Lung (tissue), 12 donors: ENCODE data around the gene ADAMTS16. TPM values are rescaled to one million over a fixed set of nuclear protein-coding genes. Genes with fewer than 3 reads are reported as not detected.

Experiments used
- ATAC-seq: fragments of 200-7000 bp; cut with Tn5 transposase; one replicate; pipeline ENCODE4 v1.9.1; 2020; ENCODE audit warnings: moderate number of reproducible peaks; ENCODE audit not compliant: insufficient read depth, low FRiP score
- DNase-seq, 3 donors: peaks; one replicate each; pipeline ENCODE4 v3.0.0-alpha.2; 2013 to 2017
- H3K27ac ChIP-seq, 2 donors: one replicate each; pipeline ENCODE4 v1.5.1; 2013; ENCODE audit warnings: mild to moderate bottlenecking in 2 of 2, moderate library complexity in 2 of 2, control low read depth in 1 of 2, inconsistent platforms in 1 of 2, low read depth in 1 of 2, low read length in 1 of 2
- H3K27me3 ChIP-seq, 3 donors: one replicate each; pipeline ENCODE4 v1.5.1; 2013; ENCODE audit warnings: low read length in 2 of 3; ENCODE audit not compliant: control insufficient read depth in 3 of 3, insufficient read depth in 3 of 3
- H3K36me3 ChIP-seq, 4 donors: one replicate each; pipeline ENCODE4 v1.5.1; 2013; ENCODE audit warnings: low read length in 4 of 4, mild to moderate bottlenecking in 1 of 4, moderate library complexity in 1 of 4; ENCODE audit not compliant: control insufficient read depth in 4 of 4, insufficient read depth in 4 of 4
- H3K4me1 ChIP-seq, 5 donors: one replicate each; pipeline ENCODE4 v1.5.1; 2013; ENCODE audit warnings: low read length in 5 of 5, mild to moderate bottlenecking in 2 of 5, moderate library complexity in 1 of 5; ENCODE audit not compliant: control insufficient read depth in 5 of 5, insufficient read depth in 5 of 5
- H3K4me3 ChIP-seq: one replicate; pipeline ENCODE4 v1.5.1; 2013; ENCODE audit warnings: mild to moderate bottlenecking, control low read depth, moderate library complexity
- H3K9ac ChIP-seq, 2 donors: one replicate each; pipeline ENCODE4 v1.5.1; 2013; ENCODE audit warnings: low read length in 2 of 2, control low read depth in 1 of 2; ENCODE audit not compliant: insufficient read depth in 1 of 2
- H3K9me3 ChIP-seq, 4 donors: one replicate each; pipeline ENCODE4 v1.5.1; 2013; ENCODE audit warnings: low read length in 3 of 4, mild to moderate bottlenecking in 1 of 4, moderate library complexity in 1 of 4; ENCODE audit not compliant: control insufficient read depth in 4 of 4, insufficient read depth in 3 of 4
- CTCF ChIP-seq: IDR thresholded peaks from 2 replicates; pipeline ENCODE4 v1.5.1; 2012; ENCODE audit warnings: mild to moderate bottlenecking; ENCODE audit errors: control extremely low read depth, extremely low read depth
- WGBS, 2 donors: extraction: QIAGEN DNeasy Blood & Tissue Kit; methylation state at CpG; one replicate each; pipeline ENCODE4 v1.1.7; 2013; 5-methylcytosine and 5-hydroxymethylcytosine counted together
- polyA plus RNA-seq, 2 donors: library from polyadenylated mRNA; stranded (reverse); fragments of 200-250 nt; gene quantifications; one replicate each; pipeline ENCODE4 v1.2.1, GENCODE V29; 2013
- total RNA-seq, 2 donors: library from RNA; depleted of rRNA in 1 of 2; stranded (reverse); fragments of >200 nt in 1 of 2; gene quantifications; one replicate each; pipeline ENCODE4 v1.2.1, GENCODE V29; 2014 to 2021
- donor health status: control.
- donor health status: control.
- donor health status: Bipolar disorder and iron deficiency.
- donor health status: healthy.
- donor health status: DM: yes; HTN: yes; CAD: no.

Gene ADAMTS16
- total and polyA plus RNA-seq, 4 donors = 0.09 to 0.97 TPM; not detected in 2

- Histone ChIP-seq H3K4me3 (no peak overlapping the region), H3K9ac (no peak overlapping the region), H3K36me3 (no peaks in the 10 kb centered on the region), H3K4me1 (peaks cover 0 to 17% (median 0%) of the 10 kb centered on the region in 5 donors), H3K9me3 (no peaks in the 10 kb centered on the region), H3K27me3 (no peaks in the 10 kb centered on the region), H3K27ac (no peak overlapping the region)
- DNase-seq = no peak
- no peak for TF ChIP-seq CTCF
- WGBS, 2 donors = 34 to 45% methylated on average over 1 of the region's 1 CpG
- ATAC-seq = no peak
Observed at GRCh38 chr5:5316334-5316733, 176.2 kb downstream of the ADAMTS16 start.

DNA sequence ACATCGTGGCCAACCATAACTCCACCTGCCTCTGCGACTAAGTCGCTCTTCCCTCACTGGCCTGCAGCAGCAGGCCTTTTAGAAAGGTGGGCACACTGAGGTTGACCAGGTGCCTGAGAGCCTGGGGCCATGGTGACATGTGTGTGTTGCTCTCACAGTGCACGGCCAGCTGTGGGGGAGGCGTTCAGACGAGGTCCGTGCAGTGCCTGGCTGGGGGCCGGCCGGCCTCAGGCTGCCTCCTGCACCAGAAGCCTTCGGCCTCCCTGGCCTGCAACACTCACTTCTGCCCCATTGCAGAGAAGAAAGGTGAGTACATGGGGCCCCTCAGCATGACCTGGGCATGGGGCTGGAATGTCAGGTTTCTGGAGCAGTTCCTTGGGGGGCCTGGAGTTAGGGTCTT is 177.8 kb downstream of the ADAMTS16 start:
- TF ChIP-seq CTCF = no peak
- no peak overlapping the region for H3K4me3 ChIP-seq
- DNase-seq (no peak), ATAC-seq (no peak)
- H3K4me1 ChIP-seq = peaks cover 0 to 16% (median 0%) of the 10 kb centered on the region in 5 donors
- H3K27me3 ChIP-seq = no peaks in the 10 kb centered on the region
- no peak overlapping the region for H3K9ac ChIP-seq
- WGBS, 2 donors = 92 to 95% methylated on average over 8 to 10 of the region's 10 CpGs
- no peaks in the 10 kb centered on the region for H3K36me3 ChIP-seq
- no peak overlapping the region for H3K27ac ChIP-seq
- no peaks in the 10 kb centered on the region for H3K9me3 ChIP-seq

GRCh38 chr5:5318426-5319190 is 178.5 kb downstream of the ADAMTS16 start:
- H3K4me1 ChIP-seq = peaks cover 0 to 13% (median 0%) of the 10 kb centered on the region in 5 donors
- no peak for ATAC-seq
- WGBS, 2 donors = 93% methylated on average over 18 of the region's 18 CpGs
- H3K27ac ChIP-seq = no peak overlapping the region
- H3K36me3 ChIP-seq = no peaks in the 10 kb centered on the region
- H3K9ac ChIP-seq = no peak overlapping the region
- no peak for TF ChIP-seq CTCF
- H3K27me3 ChIP-seq = no peaks in the 10 kb centered on the region
- H3K9me3 ChIP-seq = no peaks in the 10 kb centered on the region
- H3K4me3 ChIP-seq = no peak overlapping the region
- DNase-seq = no peak
